ENCODE measurements around the gene MDP1.
"Not testable (repeated sequence)": the region's sequence is repeated elsewhere in the genome, so short reads cannot be mapped to it uniquely, and the experiment has no call there.

MDP1 gene

DNA sequence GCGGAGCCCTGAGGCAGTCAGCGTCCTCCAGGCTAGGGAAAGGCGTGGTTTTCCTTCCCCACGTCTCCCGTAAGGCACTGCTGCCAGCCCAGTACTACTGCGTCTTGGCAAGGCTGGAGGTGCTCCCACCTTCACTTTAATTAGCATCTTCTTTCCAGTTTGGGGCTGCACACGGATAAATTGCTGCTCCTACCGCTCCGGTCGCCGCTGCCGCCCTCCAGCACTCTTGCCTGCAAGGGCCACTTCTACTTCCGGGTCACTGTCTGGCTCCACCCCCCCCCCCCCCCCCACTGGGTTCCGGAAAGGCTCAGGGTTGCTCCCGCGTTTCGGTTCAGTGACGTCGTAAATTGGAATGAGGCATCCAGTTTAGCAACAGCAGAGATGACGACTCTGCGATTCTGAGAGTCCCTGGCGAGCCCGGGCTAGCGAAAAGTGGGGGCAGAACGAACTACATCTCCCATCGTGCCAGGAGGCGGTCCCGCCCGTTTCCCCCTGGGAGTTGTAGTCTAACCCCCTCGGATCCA lies 16.3 kb upstream of the MDP1 start, which contains the start of gene NEDD8:
NEDD8 (minus strand) TSS at position 247 of the 524 bp plus-strand sequence; CDS start at position 147, 100 bp downstream.
- DNase-seq (ENCODE audit: low read depth in 2 of 2, low spot score in 1 of 2) = peak; percentile 72 to 75

DNA sequence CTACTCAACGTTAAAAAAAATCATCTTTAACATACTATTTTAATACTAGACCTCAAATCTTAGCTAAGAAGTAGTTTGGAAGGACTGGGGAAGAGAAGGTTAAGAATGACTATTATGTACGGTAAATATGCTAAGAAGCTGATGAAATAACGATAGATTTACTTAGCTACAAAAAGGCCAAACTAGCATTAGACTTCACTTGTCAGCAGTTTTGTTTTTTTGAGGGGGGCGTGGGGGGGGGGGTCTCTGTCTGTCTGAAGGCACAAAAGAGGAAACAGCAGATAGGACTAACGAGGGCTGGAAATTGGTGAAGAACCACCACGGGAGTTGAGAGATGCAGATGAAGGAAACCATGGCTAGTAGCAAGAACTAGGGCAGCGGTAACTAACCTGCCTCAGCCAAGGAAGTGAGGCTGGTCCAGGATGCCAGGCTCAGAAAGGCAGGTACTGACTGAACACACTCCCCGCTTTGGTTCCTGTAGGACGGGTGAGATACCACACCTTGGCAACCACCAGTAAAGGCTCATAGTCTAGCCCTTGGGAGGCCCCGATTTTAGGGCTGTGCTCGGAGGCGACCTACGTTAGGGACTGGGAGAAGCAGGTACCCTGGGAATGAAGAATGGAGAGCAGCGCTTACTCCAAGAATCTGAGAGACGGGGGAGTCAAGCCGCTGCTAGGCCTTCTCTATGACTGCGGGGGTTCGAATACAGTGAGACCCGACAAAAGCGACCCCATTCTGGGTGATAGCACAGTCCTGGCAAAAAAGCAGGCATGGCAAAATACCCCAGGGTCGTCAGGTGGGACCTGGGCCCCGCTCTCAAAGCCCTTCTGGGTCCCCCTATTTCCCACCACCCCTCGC lies 15.6 kb upstream of the MDP1 start:
- DNase-seq (ENCODE audit: low read depth in 2 of 2, low spot score in 1 of 2) = no peak

DNA sequence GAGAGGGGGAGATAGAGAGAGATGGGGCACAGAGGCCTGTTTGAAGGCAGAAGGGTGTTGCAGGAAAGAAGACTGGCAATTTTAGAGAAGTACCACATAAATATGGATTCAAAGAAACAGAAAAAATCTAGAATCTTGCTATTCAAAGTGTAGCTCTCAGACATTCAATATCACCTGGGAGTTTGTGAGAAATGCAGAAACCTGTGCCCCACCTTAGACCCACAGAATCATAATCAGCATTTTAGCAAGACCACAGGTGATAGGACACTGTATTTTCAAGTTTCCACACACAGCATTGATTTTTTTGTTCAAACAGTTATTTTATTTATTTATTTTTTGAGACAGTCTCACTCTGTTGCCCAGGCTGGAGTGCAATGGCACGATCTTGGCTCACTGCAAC lies 13.0 kb upstream of the MDP1 start:
- DNase-seq (ENCODE audit: low read depth in 2 of 2, low spot score in 1 of 2) = no peak

GRCh38 chr14:24226473-24226872 lies 10.6 kb upstream of the MDP1 start:
- DNase-seq (ENCODE audit: low read depth in 2 of 2, low spot score in 1 of 2) = no peak

- no peak for DNase-seq (ENCODE audit: low read depth in 2 of 2, low spot score in 1 of 2)
These were observed 8.8 kb upstream of the MDP1 start for GRCh38 chr14:24224618-24225071.

DNA sequence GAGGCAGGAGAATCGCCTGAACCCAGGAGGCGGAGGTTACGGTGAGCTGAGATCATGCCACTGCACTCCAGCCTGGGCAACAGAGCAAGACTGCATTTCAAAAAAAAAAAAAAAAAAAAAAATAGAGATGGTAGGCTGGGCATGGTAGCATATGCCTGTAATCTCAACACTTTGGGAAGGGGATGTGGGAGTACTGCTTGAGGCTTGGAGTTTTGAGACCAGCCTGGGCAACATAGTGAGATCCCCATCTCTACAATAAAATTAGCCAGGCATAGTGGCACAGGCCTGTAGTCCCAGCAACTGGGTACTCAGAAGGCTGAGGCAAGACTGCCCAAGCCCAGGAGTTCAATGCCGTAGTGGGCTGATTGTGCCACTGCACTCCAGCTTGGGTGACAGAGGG lies 7.1 kb upstream of the MDP1 start:
- not testable (repeated sequence) for DNase-seq (ENCODE audit: low read depth in 2 of 2, low spot score in 1 of 2)

DNA sequence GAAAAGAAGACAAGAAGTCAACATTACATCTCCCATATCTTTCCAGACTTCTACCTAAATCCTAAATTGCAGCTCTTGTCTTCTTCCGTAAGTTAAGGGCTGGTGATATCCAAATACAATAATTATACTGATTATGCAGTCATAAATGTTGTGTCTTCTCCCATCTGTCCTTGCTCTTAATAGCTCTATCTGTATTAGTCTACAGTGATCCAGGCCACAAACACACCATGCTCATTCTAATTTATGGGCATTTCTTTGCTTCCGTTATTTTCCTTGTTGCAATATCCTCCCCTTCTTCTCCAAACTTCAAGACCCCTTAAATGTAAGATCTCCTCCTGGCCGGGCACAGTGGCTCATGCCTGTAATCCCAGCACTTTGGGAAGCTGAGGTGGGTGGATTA lies 3.7 kb upstream of the MDP1 start:
- DNase-seq (ENCODE audit: low read depth in 2 of 2, low spot score in 1 of 2) = no peak

- DNase-seq (ENCODE audit: low read depth in 2 of 2, low spot score in 1 of 2) = no peak
These were observed 3.2 kb upstream of the MDP1 start for GRCh38 chr14:24219080-24219479.

DNA sequence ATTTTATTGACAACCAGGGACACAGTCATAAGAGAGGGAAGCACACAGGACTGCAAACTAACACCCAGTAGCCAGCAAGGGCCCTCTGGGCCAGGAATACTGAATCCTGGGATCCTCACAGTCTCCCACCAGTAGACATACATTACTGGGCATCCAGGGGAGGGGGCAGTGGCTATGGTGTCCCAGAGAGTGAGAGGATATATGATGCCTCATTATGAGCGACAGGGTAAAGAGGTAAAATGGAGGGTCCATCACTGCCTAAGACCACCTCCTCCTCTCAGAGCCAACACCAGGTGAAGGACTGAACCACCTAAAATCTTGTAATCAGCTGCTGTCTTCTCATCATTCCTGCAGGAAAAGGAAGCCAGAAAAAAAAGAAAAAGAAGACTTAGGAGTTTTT lies 1.0 kb upstream of the MDP1 start:
- DNase-seq (ENCODE audit: low read depth in 2 of 2, low spot score in 1 of 2) = not testable (repeated sequence)

- no peak for DNase-seq (ENCODE audit: low read depth in 2 of 2, low spot score in 1 of 2)
These were observed 456 bp upstream of the MDP1 start for GRCh38 chr14:24216345-24216699.

DNA sequence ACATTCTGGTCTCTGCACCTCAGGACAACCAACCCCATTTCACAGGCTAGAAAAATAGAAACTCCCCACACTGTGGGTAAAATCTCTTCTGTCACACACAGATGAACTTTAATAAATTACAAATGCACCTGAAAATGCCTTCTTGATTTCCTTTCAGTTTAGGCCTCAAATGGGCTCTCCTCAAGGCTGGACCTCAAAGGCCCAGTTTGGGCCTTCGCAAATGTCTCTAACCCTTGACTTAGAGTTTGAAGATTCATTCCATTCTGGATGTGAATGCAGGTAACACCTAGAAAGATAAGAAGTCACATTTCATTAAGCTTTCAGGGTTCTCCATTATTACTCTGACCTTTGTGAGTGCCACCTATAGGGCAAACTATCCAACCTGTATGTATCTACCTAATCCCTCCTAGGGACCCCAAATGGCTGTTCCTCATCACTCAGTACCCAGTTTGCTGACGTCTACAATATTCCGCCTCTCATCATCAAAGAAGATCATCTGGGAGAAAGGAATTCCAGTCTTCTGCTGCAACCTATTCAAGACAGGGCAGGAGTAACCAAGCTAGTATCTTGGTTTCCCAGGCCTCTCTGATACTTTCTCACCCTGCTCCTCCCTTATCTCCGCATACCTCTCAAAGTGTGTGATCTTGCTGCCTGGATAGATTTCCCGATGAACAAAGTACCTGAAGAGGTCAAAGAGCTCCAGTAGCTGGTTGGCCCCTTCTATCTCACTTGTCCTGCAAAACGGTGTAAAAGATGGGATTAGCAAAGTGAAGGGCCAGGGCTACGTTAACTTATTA lies 1.8 kb downstream of the MDP1 start:
- no peak for DNase-seq (ENCODE audit: low read depth in 2 of 2, low spot score in 1 of 2)

DNA sequence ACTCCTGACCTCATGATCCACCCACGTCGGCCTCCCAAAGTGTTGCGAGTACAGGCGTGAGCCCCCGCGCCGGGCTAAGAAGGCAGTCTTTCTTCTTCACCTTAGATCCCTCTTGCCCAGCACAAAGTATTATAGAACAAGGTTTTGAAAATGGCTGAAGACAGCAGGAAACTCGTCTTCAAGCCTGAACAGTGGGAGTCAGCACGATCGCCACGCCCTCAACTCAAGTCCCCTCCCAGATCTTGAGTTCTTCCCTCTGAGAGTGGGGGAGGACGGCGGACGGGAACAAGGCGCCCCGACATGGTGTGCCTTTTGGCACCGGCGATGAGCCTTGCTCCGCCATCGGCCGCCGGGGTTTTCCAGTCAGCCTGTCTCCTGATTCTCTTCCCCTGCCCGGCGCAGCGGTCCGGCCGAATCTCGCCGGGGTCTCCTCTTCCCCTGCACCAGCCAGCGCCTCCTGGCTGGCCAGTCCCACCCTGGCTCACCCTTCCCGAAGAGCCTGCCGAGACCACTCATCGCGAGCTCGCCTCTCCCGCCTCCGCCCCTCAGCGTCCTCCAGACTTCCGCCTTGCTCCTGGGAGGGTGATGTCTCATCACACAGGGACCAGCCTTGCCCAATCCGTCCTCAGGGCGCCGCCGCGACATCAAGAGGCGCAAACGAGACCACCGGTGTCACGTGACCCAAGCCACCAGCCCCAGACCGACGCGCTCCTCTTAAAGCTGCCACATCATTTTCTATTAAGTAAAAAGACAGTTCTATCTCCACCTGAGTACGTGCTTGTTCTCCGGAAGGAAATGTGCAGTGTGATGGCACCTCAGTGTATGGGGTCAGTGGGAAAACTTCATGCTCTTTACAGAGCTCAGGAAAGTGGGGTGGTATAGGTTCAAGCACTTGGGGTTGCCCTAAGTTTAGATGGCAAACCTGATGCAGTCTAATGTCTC lies 2.7 kb downstream of the MDP1 start, which contains the start of gene CHMP4A:
CHMP4A (minus strand) TSS at position 565 of the 942 bp plus-strand sequence; CDS start at position 516, 49 bp downstream.
- DNase-seq (ENCODE audit: low read depth in 2 of 2, low spot score in 1 of 2) = peak; percentile 84 to 94

- DNase-seq (ENCODE audit: low read depth in 2 of 2, low spot score in 1 of 2) = no peak
These were observed 4.6 kb downstream of the MDP1 start for GRCh38 chr14:24211311-24211710.

GRCh38 chr14:24207625-24208024 lies 8.2 kb downstream of the MDP1 start:
- no peak for DNase-seq (ENCODE audit: low read depth in 2 of 2, low spot score in 1 of 2)

GRCh38 chr14:24207104-24207551 lies 8.7 kb downstream of the MDP1 start:
- DNase-seq (ENCODE audit: low read depth in 2 of 2, low spot score in 1 of 2) = no peak

- no peak for DNase-seq (ENCODE audit: low read depth in 2 of 2, low spot score in 1 of 2)
These were observed 9.4 kb downstream of the MDP1 start for GRCh38 chr14:24206260-24207103.

- no peak for DNase-seq (ENCODE audit: low read depth in 2 of 2, low spot score in 1 of 2)
These were observed 11.4 kb downstream of the MDP1 start for GRCh38 chr14:24204163-24205146.

DNA sequence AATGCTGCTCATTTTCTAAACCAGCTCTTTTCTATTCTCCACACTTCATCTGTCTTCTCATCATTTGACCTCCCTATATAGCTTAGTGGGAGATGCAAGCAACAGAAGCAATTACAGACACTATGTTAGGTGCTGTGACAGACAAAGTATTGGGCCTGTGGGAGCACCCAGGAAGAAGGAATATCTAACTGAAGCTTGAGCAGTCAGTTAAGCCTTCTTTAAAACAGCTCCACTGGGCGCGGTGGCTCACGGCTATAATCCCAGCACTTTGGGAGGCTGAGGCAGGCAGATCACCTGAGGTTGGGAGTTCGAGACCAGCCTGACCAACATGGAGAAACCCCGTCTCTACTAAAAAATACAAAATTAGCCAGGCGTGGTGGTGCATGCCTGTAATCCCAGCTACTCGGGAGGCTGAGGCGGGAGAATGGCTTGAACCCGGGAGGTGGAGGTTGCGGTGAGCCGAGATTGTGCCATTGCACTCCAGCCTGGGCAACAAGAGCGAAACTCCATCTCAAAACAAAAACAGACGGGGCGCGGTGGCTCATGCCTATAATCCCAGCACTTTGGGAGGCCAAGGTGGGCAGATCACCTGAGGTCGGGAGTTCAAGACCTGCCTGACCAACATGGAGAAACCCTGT lies 12.5 kb downstream of the MDP1 start:
- not testable (repeated sequence) for DNase-seq (ENCODE audit: low read depth in 2 of 2, low spot score in 1 of 2)

Measured in stimulated activated CD8-positive, alpha-beta memory T cell treated with anti-CD3 and anti-CD28 coated beads, Interleukin-4, amount 100 ng/mL, for 4 hours (primary cell).